Inferior parietal cortex (tissue), 1 donor: ENCODE data around the gene EXOC3.

ENCODE experiments used
- DNase-seq: peaks from one replicate; pipeline ENCODE4 v3.0.0-alpha.2; 2016; ENCODE audit errors: extremely low spot score

The EXOC3 gene

GRCh38 chr5:425714-426113 lies 17.3 kb upstream of the EXOC3 start:
- peak; percentile 46 for DNase-seq

GRCh38 chr5:426392-426976 lies 16.5 kb upstream of the EXOC3 start:
- no peak for DNase-seq

GRCh38 chr5:427415-428087 lies 15.4 kb upstream of the EXOC3 start:
- DNase-seq, result no peak

- DNase-seq, result no peak
Measured at GRCh38 chr5:428219-428618, 14.8 kb upstream of the EXOC3 start.

- DNase-seq, result no peak
Measured at GRCh38 chr5:428754-429452, 14.1 kb upstream of the EXOC3 start.

GRCh38 chr5:429453-430188 lies 13.4 kb upstream of the EXOC3 start:
- DNase-seq, result no peak

GRCh38 chr5:430214-430925 lies 12.6 kb upstream of the EXOC3 start:
- DNase-seq, result no peak

- DNase-seq, result no peak
Measured at GRCh38 chr5:431001-431710, 11.8 kb upstream of the EXOC3 start.

GRCh38 chr5:431711-432050 lies 11.3 kb upstream of the EXOC3 start:
- no peak for DNase-seq

- DNase-seq, result no peak
Measured at GRCh38 chr5:432201-432927, 10.6 kb upstream of the EXOC3 start.

- no peak for DNase-seq
Measured at GRCh38 chr5:432928-433791, 9.8 kb upstream of the EXOC3 start.

GRCh38 chr5:433836-434235 lies 9.1 kb upstream of the EXOC3 start:
- no peak for DNase-seq

GRCh38 chr5:434443-435146 lies 8.4 kb upstream of the EXOC3 start:
- DNase-seq, result no peak

- DNase-seq, result no peak
Measured at GRCh38 chr5:435156-435790, 7.7 kb upstream of the EXOC3 start.

- DNase-seq, result no peak
Measured at GRCh38 chr5:435961-436640, 6.9 kb upstream of the EXOC3 start.

GRCh38 chr5:436641-436975 lies 6.4 kb upstream of the EXOC3 start:
- DNase-seq, result no peak

GRCh38 chr5:437281-437771 lies 5.7 kb upstream of the EXOC3 start:
- no peak for DNase-seq

- DNase-seq, result no peak
Measured at GRCh38 chr5:438481-438981, 4.4 kb upstream of the EXOC3 start.
